Activated naive CD4-positive, alpha-beta T cell treated with Interleukin-2 at 50 U/mL for 16 hours (primary cell): Measurements from ENCODE around the gene AKNA.

Experiments used
- DNase-seq: peaks from one replicate; pipeline ENCODE4 v3.0.0-alpha.2; 2020

The AKNA gene

DNA sequence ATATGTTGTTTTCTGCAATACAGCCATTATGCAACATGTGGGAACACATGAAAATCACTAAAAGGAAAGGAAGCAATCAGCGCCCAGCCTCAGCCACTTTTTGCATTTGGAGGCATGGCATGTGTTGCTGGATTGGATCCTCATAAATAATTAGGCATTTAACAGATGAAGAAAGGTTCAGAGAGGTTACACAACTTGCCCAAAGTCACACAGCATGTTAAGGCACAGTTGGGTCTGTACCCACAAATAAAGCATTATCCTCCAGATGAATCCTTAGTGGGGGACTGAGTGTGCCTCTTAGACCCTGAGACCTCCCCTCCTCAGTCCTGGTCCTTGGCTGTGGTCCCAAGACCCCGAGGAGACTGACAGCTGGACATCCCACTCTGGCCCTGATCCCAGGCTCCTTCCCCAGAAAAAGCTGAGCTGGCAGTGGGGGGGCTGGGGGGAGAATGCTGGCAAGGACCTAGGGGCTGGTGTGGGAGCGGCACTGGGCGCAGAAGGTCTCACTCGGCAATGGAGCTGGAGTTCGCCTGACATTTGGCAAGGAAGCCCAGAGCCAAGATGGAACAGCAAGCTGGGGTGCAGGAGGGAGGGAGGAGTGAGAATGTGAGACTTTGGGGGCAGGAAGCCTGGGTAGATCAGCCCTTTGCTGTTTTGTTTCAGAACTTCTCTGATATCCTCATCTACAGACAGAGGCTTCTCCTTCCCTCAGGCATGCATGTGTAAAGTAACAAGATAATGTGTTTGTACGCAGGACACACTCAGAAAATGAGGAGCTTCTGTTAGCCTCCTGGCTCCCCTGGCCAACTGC lies 6.9 kb upstream of the AKNA start:
- DNase-seq = no peak

DNA sequence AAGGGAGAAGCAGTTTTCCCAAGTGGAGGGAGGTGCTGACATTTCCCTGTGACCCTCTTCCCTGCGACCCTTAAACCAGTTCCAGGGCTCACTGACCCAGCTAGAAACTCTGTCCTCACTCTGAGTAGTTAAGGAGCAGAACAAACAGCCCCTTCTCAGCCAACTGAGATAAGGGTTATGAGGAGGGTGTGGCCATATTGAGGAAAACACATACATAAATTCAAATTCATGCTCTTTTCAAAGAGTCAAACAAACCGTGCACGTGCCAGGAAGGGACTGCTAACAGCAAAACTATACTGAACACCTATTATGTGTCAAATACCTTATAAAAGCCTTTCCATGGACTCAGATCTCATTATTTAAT lies 4.9 kb upstream of the AKNA start:
- DNase-seq = no peak

- no peak for DNase-seq
These were observed 3.2 kb upstream of the AKNA start for GRCh38 chr9:114390952-114391351.

- no peak for DNase-seq
These were observed 2.0 kb upstream of the AKNA start for GRCh38 chr9:114389612-114390368.

- no peak for DNase-seq
These were observed 1.1 kb upstream of the AKNA start for GRCh38 chr9:114388764-114389375.

DNA sequence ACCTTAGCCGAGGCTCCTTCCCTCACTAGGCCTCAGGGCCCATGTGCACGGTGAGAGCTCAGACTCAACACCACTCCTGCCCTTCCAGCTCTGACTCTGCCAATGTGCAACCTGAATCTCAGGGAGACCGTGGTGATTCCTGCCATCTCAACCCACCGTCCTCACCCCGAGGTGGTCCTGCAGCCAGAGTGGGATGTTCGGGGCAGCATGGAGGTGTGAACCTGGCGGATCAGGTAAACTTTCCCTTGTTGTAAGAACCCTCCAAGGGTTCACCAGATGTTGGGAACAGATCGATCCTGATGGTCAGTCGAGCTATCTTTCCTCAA lies 538 bp upstream of the AKNA start:
- DNase-seq = no peak

DNA sequence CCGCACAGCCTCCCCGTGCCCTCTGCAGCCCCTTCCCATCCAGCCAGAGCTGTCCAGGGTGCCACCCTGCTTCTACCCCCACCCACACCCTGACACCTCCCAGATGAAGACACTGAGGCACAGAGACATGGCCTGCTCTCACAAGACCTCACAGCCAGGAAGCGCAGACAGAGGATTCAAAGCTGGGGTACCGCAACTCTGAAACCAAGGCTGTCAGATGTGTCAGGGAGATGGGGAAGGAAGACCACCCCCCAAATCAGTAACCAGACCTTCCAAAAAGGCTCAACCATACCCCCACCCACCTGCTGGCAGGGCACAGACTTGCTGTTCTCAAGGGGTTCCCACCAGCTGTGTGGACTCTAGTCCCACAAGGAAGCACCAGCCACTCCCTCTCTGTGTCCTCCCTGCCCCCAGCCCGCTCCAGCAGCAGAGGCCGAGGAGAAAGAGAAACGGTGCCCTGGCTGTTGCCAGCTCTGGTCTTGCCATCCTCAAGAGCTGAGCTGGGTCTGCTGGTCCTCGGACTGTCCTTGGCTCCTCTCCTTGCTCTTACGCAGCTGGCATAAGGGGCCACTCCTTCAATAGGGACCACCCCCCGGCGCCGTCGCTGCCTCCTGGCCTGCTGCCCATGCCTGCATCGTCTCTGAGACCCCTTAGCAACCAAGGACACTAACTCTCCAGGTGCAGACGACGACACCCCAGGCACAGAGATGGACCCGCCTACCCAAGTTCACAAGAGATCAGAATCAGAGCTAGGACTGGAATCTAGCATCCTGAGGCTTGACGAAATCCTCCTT lies 699 bp downstream of the AKNA start:
- DNase-seq = no peak

GRCh38 chr9:114386361-114386885 lies 1.4 kb downstream of the AKNA start:
- DNase-seq = no peak

DNA sequence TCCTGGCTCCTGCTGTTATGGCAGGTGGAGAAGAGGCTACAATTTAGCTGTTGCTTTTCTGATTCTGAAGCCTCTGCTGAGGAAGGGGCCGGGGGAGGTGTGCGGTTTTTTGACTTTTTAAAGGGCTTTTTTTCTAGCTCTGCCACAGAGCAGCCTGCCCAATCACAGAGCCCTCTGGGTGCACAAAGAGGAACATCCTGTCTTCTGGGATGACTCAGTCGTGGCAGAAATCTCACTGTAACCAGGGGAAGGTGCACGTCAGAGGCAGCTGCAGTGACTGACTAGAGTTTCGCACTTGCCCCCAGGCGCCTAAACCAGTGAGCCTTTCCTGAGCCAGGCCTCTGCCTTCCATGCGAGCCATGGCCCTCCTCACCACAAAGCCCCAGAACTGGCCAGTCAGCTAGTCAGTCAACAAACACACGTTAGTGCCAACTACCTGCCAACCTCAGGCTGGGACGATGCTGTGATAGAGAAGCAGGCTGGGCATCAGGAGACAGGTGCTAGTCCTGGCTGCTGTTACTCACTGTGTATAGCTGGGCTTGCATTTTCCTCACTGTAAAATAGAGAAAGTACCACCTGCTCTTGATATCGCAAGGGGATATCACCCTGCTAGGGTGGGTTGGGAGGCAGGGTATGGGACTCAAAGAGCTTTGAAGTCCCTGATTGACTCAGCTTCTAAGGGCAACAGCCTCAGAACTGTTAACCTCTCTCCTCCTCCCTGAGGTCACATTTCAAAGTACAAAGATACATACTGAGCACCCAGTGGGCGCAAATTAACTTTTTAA lies 2.2 kb downstream of the AKNA start:
- DNase-seq = peak; percentile 89

GRCh38 chr9:114384836-114385396 lies 2.9 kb downstream of the AKNA start:
- DNase-seq = no peak

DNA sequence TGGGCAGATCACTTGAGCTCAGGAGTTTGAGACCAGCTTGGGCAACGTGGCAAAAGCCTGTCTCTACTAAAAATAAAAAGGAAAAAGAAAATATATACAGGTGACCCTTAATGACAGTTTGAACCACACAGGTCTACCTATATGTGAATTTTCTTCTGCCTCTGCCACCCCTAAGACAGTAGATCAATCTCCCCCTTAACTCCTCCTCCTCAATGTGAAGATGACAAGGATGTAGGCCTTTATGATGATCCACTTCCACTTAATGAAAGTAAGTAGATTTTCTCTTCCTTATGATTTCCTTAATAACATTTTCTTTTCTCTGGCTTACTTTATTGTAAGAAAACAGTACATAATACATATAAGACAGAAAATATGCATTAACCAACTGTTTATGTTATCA lies 3.4 kb downstream of the AKNA start:
- no peak for DNase-seq

DNA sequence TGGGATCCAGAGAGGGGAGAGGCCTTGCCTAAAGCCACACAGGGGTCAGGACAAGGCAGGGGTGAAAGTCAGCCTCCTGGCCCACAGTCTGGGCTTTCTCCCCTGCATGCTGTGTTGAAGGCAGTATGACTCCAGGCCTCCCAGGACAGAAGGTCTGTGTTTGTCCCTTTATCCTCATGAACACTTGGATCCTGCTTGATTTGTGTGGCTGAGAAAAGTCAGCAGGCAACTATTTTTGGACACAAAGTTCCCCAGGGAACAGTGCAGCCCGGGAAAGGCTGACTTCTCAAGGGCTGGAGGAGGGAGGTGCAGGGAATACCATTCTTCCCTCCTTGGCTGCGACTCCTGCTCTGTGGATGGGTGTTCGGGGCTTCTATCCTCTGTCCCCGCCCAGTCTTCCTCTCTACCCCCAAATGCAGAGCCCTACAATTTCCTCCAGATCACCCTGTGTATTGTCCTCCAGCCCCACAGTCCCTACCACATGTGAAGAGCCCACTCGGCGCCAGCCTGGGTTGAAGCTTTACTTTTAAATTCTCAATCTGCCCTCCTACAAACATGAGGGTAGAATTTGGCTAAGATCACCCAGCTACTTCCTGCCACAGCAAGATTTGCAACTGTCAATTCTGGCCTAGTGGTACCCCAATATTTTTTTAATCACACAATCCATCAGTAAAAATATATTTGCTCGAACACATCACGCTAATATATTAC lies 4.1 kb downstream of the AKNA start:
- DNase-seq = no peak

DNA sequence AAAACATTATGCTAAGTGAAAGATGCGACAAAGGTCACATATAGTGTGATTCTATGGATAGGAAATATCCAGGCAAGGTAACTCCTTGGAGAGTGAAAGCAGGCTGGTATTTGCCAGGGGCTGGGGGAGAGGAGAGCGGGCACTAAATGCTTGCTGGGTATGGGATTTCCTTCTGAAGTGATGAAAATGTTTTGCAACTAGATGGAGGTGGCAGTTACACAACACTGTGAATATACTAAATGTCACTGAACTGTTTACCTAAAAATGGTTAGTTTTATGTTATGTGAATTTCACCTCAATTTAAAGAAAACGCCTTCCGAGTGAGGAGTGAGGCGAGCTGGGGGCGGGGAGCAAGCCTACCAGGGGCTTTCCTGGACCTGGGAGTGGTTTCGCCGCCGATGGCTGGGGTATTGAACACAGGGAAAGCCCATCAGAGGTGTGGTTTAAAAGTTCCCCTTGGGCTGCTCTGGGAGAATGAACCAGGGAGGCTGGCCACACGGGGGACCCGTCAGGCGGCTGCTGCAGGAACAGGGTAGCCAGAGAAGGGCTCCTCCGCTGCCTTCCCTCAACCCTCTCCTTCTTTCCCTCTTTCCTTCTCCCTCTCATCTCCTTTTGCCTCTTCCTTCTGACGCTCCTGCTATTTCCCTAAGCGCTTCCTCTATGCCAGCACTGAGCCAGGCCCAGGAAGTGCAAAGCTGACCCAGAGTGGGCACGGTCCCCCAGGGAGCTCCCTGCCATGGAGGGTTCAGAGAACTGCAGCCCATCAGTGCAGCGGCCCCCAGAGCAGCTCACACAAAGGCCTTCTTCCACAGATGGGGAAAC lies 4.9 kb downstream of the AKNA start:
- DNase-seq = peak; percentile 79

DNA sequence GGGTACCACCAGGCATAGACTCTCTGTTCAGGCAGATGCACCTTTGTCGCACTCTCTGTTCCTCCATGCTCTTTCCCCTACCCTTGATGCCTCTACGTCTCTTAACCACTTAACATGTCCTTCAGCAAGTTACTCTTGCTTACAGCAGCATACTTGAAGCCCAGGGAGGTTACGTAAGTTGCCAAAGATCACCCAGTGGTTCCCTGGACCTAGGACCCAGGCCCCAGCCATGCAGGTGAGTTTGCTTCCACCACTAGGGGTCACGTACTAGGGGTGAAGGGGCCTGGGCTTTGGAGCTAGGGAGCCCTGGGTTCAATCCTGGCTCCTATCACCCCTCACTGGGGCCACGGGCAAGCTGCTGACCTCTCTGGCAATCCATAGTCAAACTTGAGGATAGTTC lies 8.9 kb downstream of the AKNA start:
- DNase-seq = no peak

- no peak for DNase-seq
These were observed 9.8 kb downstream of the AKNA start for GRCh38 chr9:114378016-114378415.

DNA sequence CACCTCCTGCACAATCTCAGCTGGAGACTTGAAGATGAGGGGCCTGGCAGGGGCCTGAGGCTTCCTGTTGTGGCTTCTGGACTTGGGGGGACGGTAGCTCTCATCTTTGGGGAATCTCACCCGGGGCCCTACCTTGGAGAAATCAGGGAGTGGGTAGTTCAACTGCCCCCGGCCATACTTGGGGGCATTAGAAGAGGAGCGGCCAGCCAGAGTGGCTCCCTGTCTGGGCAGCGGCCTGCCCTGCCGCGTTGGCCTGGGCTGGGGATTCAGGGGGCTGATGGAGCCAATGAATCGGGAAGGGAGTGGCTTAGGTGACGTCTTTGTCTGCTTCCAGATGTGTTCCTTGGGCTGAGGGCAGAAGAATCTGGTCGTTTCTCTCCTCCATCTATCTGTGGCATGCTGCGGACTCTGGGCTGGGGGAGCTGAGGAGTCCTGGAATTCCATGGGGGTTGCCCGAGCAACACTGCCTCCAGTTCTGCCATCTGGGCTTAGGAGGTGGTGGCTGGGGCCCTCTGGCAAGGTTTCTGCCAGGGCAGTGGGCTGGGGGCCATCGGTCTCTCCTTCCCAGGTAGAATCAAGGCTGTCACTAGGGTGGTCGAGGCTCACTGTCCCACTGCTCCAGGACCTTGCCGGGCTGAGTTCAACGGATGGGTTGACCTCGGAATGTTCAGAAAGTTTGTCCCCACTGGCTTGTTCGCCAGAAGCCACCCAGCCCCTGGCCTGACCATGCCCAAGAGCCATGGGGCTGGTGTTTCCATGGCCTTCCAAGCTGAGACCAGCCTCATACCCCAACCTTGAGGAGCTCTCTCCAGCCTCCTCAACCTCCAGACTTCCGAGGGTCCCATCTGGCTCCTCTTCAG lies 11.0 kb downstream of the AKNA start:
- no peak for DNase-seq

GRCh38 chr9:114375386-114376175 lies 12.2 kb downstream of the AKNA start:
- no peak for DNase-seq

DNA sequence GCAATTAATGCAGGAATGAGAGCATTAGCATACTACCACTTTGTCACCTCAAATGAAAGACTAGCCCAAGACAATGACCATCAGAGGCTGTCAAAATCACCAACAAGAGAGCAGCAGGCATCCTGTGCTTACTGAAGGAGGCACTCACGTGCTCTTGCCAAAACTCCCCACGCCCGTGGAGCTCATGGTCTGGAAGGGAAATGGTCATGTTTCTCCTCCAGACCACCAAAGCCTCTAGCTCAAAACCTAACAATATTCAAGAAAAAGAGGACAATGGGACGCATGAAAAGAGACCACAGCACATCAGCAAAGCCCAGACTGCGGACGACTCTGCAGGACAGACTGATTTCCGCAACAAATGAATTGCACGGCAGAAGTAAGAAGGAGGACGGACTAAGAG lies 12.8 kb downstream of the AKNA start:
- DNase-seq = no peak
